Sigmoid colon (tissue), 4 donors: Measurements from ENCODE around the gene HOXC13.

Source experiments
- EP300 ChIP-seq, 4 donors: sonication (generic); formaldehyde crosslinking; IDR thresholded peaks; one replicate each; pipeline ENCODE4 v1.6.1; 2017; ENCODE audit warnings: antibody characterized with exemption in 4 of 4
- POLR2A ChIP-seq, 2 donors: fragments of 450-650 bp; IDR thresholded peaks; one replicate each; pipeline ENCODE4 v1.6.1; 2016; ENCODE audit warnings: antibody characterized with exemption in 2 of 2, mild to moderate bottlenecking in 2 of 2, moderate library complexity in 2 of 2
- TF ChIP-seq, protein P1 (sequence below), 4 experiments: fragments of 450-650 bp in 3 of 4; fragments of 200-600 bp in 1 of 4; IDR thresholded peaks; one replicate each; pipeline ENCODE4 v1.5.1; 2016 to 2019; ENCODE audit warnings: antibody characterized with exemption in 4 of 4, mild to moderate bottlenecking in 3 of 4, moderate library complexity in 2 of 4

- TF ChIP-seq, protein P1, sequence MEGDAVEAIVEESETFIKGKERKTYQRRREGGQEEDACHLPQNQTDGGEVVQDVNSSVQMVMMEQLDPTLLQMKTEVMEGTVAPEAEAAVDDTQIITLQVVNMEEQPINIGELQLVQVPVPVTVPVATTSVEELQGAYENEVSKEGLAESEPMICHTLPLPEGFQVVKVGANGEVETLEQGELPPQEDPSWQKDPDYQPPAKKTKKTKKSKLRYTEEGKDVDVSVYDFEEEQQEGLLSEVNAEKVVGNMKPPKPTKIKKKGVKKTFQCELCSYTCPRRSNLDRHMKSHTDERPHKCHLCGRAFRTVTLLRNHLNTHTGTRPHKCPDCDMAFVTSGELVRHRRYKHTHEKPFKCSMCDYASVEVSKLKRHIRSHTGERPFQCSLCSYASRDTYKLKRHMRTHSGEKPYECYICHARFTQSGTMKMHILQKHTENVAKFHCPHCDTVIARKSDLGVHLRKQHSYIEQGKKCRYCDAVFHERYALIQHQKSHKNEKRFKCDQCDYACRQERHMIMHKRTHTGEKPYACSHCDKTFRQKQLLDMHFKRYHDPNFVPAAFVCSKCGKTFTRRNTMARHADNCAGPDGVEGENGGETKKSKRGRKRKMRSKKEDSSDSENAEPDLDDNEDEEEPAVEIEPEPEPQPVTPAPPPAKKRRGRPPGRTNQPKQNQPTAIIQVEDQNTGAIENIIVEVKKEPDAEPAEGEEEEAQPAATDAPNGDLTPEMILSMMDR (IDR thresholded peaks at IDR 0.05), result no peak
- TF ChIP-seq POLR2A (IDR thresholded peaks at IDR 0.05) (no peak), EP300 (IDR thresholded peaks at IDR 0.05) (no peak)
Observed at GRCh38 chr12:53938326-53939140, at the start of gene HOXC13.
